Measurements from ENCODE around the gene SNHG17. TPM values are rescaled to one million over a fixed set of nuclear protein-coding genes. Genes with fewer than 3 reads are reported as not detected.

Gene SNHG17
- polyA plus RNA-seq, 2 of the 4 experiments (the other 2 are of a cell fraction), result 125 to 154 TPM

DNA sequence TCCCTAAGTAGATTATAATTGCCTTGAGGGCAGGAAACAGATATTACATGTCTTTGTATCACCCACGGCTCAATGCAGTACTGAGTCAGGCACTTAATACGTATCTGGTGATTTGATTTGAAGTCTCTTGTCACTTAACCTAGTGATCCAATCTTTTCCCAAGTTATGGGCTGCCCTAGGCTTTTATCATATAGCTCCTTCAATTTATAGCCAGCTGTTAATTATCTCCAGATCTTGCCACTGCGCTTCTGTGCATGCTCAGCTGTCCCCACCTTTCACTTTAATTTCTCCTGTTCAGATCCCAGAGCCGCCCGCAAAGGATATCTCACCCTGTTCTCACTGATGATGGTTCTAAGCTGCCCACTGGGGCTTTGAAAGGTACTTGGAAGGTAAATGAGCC, 41.9 kb downstream of the SNHG17 start:
- 64% methylated on average over 5 of the region's 5 CpGs for WGBS (ENCODE audit: missing lambda C conversion rate)
- H3K4me1 ChIP-seq, result no peaks in the 10 kb centered on the region
- CTCF ChIA-PET, result interaction anchor here (2.2 kb wide), 1 partner anchor 15 kb away, joined by 12 read pairs; no protein-coding TSS in a partner anchor

GRCh38 chr20:38392356-38392755, 42.8 kb downstream of the SNHG17 start:
- no peaks in the 10 kb centered on the region for H3K9me3 ChIP-seq
- no peak overlapping the region for H3K4me3 ChIP-seq
- no peak overlapping the region for H3K27ac ChIP-seq
- CTCF ChIA-PET, result interaction anchor here (0.7 to 1.0 kb wide), 3 partner anchors 54 to 782 kb away, joined by 3 read pairs; partner anchors contain the start of gene RALGAPB
- 0 out of 3 replicates have a peak overlapping the region, but pooled peaks have one; percentile 24 for H3K4me2 ChIP-seq
- 14% methylated on average over 3 of the region's 3 CpGs for WGBS (ENCODE audit: missing lambda C conversion rate)
- no peaks in the 10 kb centered on the region for H3K4me1 ChIP-seq
- DNase-seq (ENCODE audit: low read depth in 1 of 2, low spot score in 1 of 2), result peak in 1 of 2 experiments; percentile 21
- FAIRE-seq, result no peak
- POLR2A ChIA-PET, result no interaction called here
- peak; percentile 49 to 75; a peak in 4 of 6 replicates for ATAC-seq
- TF ChIP-seq SMC3 (IDR thresholded peaks at IDR 0.05) (no peak), HOXB13 (CRISPR knock-in tag; IDR thresholded peaks at IDR 0.05; ENCODE audit: low read depth) (no peak), MYC (IDR thresholded peaks at IDR 0.05; ENCODE audit: borderline replicate concordance, low read length) (no peak)
- TF ChIP-seq, protein P1, sequence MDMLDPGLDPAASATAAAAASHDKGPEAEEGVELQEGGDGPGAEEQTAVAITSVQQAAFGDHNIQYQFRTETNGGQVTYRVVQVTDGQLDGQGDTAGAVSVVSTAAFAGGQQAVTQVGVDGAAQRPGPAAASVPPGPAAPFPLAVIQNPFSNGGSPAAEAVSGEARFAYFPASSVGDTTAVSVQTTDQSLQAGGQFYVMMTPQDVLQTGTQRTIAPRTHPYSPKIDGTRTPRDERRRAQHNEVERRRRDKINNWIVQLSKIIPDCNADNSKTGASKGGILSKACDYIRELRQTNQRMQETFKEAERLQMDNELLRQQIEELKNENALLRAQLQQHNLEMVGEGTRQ (IDR thresholded peaks at IDR 0.05), result peak; percentile 82

More for the DNA sequence above, 41.9 kb downstream of the SNHG17 start:
- H3K27ac ChIP-seq, result no peak overlapping the region
- no peak overlapping the region for H3K4me3 ChIP-seq
- POLR2A ChIA-PET, result no interaction called here
- DNase-seq (ENCODE audit: low read depth in 1 of 2, low spot score in 1 of 2) (no peak), ATAC-seq (no peak), FAIRE-seq (no peak)
- no peak for TF ChIP-seq MYC (IDR thresholded peaks at IDR 0.05; ENCODE audit: borderline replicate concordance, low read length)
- no peak for TF ChIP-seq ZFP36 (IDR thresholded peaks at IDR 0.05; ENCODE audit: borderline replicate concordance, partially characterized antibody)
- TF ChIP-seq, protein P2, sequence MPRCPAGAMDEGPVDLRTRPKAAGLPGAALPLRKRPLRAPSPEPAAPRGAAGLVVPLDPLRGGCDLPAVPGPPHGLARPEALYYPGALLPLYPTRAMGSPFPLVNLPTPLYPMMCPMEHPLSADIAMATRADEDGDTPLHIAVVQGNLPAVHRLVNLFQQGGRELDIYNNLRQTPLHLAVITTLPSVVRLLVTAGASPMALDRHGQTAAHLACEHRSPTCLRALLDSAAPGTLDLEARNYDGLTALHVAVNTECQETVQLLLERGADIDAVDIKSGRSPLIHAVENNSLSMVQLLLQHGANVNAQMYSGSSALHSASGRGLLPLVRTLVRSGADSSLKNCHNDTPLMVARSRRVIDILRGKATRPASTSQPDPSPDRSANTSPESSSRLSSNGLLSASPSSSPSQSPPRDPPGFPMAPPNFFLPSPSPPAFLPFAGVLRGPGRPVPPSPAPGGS (IDR thresholded peaks at IDR 0.05), result no peak
- no peak for TF ChIP-seq TP53 (CRISPR knock-in tag; IDR thresholded peaks at IDR 0.05)
- TF ChIP-seq ZSCAN20 (CRISPR knock-in tag; IDR thresholded peaks at IDR 0.05), result no peak
- no peak for TF ChIP-seq EP300 (IDR thresholded peaks at IDR 0.05)
- TF ChIP-seq HOXB13 (CRISPR knock-in tag; IDR thresholded peaks at IDR 0.05; ENCODE audit: low read depth), result no peak
- no peak for TF ChIP-seq GATA3 (IDR thresholded peaks at IDR 0.05; ENCODE audit: borderline replicate concordance)
- TF ChIP-seq JUN (IDR thresholded peaks at IDR 0.05), result no peak
- TF ChIP-seq KDM5A (IDR thresholded peaks at IDR 0.05), result no peak
- TF ChIP-seq EHMT2 (IDR thresholded peaks at IDR 0.05; ENCODE audit: low read depth), result no peak
- TF ChIP-seq NPAS2 (CRISPR knock-in tag; IDR thresholded peaks at IDR 0.05; ENCODE audit: borderline replicate concordance), result no peak
- no peak for TF ChIP-seq RARB (CRISPR knock-in tag; IDR thresholded peaks at IDR 0.05)
- TF ChIP-seq MAZ (IDR thresholded peaks at IDR 0.05; ENCODE audit: borderline replicate concordance, low read depth, low read length), result no peak
- no peak for TF ChIP-seq CBX8 (IDR thresholded peaks at IDR 0.05)
- no peaks in the 10 kb centered on the region for H3K9me3 ChIP-seq
- no peak overlapping the region for H3K4me2 ChIP-seq

GRCh38 chr20:38387953-38388352, 47.2 kb downstream of the SNHG17 start:
- Histone ChIP-seq H3K9me3 (no peaks in the 10 kb centered on the region), H3K4me3 (no peak overlapping the region), H3K27ac (no peak overlapping the region), H3K4me2 (no peak overlapping the region), H3K4me1 (no peaks in the 10 kb centered on the region)
- FAIRE-seq (no peak), DNase-seq (ENCODE audit: low read depth in 1 of 2, low spot score in 1 of 2) (no peak), ATAC-seq (0 out of 6 replicates have a peak, but pooled peaks of 1 of the 2 experiments have one; percentile 30)
- ChIA-PET POLR2A (interaction anchor here (0.7 kb wide), 1 partner anchor 47 kb away, joined by 5 read pairs; no protein-coding TSS in a partner anchor), CTCF (interaction anchor here (0.5 to 2.5 kb wide), 7 partner anchors 13 to 1278 kb away, joined by 3 to 7 read pairs (median 3); no protein-coding TSS in a partner anchor)
- TF ChIP-seq CTCF (IDR thresholded peaks at IDR 0.05) (peak; percentile 11; the same call in 1 of the 3 replicates), PHF8 (IDR thresholded peaks at IDR 0.05; ENCODE audit: borderline replicate concordance, low read depth) (no peak), EHF (CRISPR knock-in tag; IDR thresholded peaks at IDR 0.05) (no peak), NPAS2 (CRISPR knock-in tag; IDR thresholded peaks at IDR 0.05; ENCODE audit: borderline replicate concordance) (no peak), ESRRA (IDR thresholded peaks at IDR 0.05; ENCODE audit: borderline replicate concordance, low read length) (no peak), RAD21 (conservative IDR thresholded peaks at IDR 0.05 in 1 of 2, IDR thresholded peaks at IDR 0.05 in 1 of 2) (peak; percentile 17 to 34; a peak in 1 of 5 replicates), FOSL2 (IDR thresholded peaks at IDR 0.05) (no peak), FOSL2 (CRISPR knock-in tag; IDR thresholded peaks at IDR 0.05) (no peak), POLR2AphosphoS2 (conservative IDR thresholded peaks at IDR 0.05; ENCODE audit: low read length) (no peak), RARB (CRISPR knock-in tag; IDR thresholded peaks at IDR 0.05) (no peak)
- TF ChIP-seq, protein P2 (IDR thresholded peaks at IDR 0.05), result no peak
- TF ChIP-seq, protein P3, sequence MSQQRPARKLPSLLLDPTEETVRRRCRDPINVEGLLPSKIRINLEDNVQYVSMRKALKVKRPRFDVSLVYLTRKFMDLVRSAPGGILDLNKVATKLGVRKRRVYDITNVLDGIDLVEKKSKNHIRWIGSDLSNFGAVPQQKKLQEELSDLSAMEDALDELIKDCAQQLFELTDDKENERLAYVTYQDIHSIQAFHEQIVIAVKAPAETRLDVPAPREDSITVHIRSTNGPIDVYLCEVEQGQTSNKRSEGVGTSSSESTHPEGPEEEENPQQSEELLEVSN (IDR thresholded peaks at IDR 0.05; ENCODE audit: borderline replicate concordance, low read depth), result no peak
- WGBS (ENCODE audit: missing lambda C conversion rate), result 34% methylated on average over 4 of the region's 4 CpGs

Data from A549 (cell line).